CD14-positive monocyte (primary cell): ENCODE results near the gene FGF19. TPM values are rescaled to one million over a fixed set of nuclear protein-coding genes. Genes with fewer than 3 reads are reported as not detected.
A peak's percentile ranks its signal among the peaks of the same experiment; 100 is the strongest.

ENCODE experiments used
- DNase-seq, 3 donors: peaks; one replicate each; pipeline ENCODE4 v3.0.0-alpha.2; 2011 to 2022
- H2AFZ ChIP-seq: 2 replicates; pipeline ENCODE4 v1.6.0; 2012; ENCODE audit warnings: mild to moderate bottlenecking, low read depth, low read length, inconsistent platforms; ENCODE audit not compliant: insufficient read depth, poor library complexity, severe bottlenecking
- H3K27ac ChIP-seq, 2 donors: 1 replicate in 1 of 2; 2 replicates in 1 of 2; pipeline ENCODE4 v1.5.1; 2012 to 2013; ENCODE audit warnings: low read length in 2 of 2, control low read depth in 1 of 2, inconsistent platforms in 1 of 2, low read depth in 1 of 2, mild to moderate bottlenecking in 1 of 2
- H3K27me3 ChIP-seq, 2 donors: one replicate each; pipeline versions ENCODE4 v1.6.0 to v1.6.1; 2011 to 2013; ENCODE audit warnings: low read length in 2 of 2; ENCODE audit not compliant: control insufficient read depth in 2 of 2, insufficient read depth in 2 of 2
- H3K36me3 ChIP-seq, 2 donors: replicated peaks in 1 of 2; 1 replicate in 1 of 2; 2 replicates in 1 of 2; pipeline versions ENCODE4 v1.5.1 to v1.6.1; 2012 to 2013; ENCODE audit warnings: low read length in 2 of 2, control low read depth in 1 of 2, inconsistent platforms in 1 of 2, mild to moderate bottlenecking in 1 of 2; ENCODE audit not compliant: insufficient read depth in 2 of 2, control insufficient read depth in 1 of 2
- H3K4me1 ChIP-seq, 2 donors: 1 replicate in 1 of 2; 2 replicates in 1 of 2; pipeline versions ENCODE4 v1.5.1 to v1.6.1; 2012 to 2013; ENCODE audit warnings: low read length in 2 of 2, control low read depth in 1 of 2, inconsistent platforms in 1 of 2, mild to moderate bottlenecking in 1 of 2, moderate library complexity in 1 of 2; ENCODE audit not compliant: insufficient read depth in 2 of 2, control insufficient read depth in 1 of 2
- H3K4me2 ChIP-seq: replicated peaks from 2 replicates; pipeline ENCODE3; 2012; ENCODE audit warnings: low read length, moderate library complexity, mild to moderate bottlenecking; ENCODE audit not compliant: poor library complexity, severe bottlenecking; ENCODE audit errors: extremely low read depth
- H3K4me3 ChIP-seq, 3 experiments: fragments of 200-600 bp in 1 of 3; sonication (generic) in 1 of 3; replicated peaks in 1 of 3; 1 replicate in 2 of 3; 2 replicates in 1 of 3; pipeline ENCODE4 v1.5.1; 2011 to 2013; ENCODE audit warnings: low read length in 3 of 3, mild to moderate bottlenecking in 3 of 3, control low read depth in 2 of 3, low read depth in 2 of 3, inconsistent platforms in 1 of 3, moderate library complexity in 1 of 3
- H3K79me2 ChIP-seq: 2 replicates; pipeline ENCODE4 v1.6.0; 2012; ENCODE audit warnings: mild to moderate bottlenecking, control low read depth, inconsistent platforms, low read length, moderate library complexity; ENCODE audit not compliant: insufficient read depth
- H3K9ac ChIP-seq: 2 replicates; pipeline ENCODE4 v1.6.0; 2017; ENCODE audit warnings: low read length, mild to moderate bottlenecking; ENCODE audit not compliant: insufficient read depth, poor library complexity, severe bottlenecking
- H3K9me3 ChIP-seq, 2 donors: replicated peaks in 1 of 2; 1 replicate in 1 of 2; 2 replicates in 1 of 2; pipeline versions ENCODE4 v1.5.1 to v1.6.1; 2012 to 2013; ENCODE audit warnings: low read length in 2 of 2, control low read depth in 1 of 2; ENCODE audit not compliant: control insufficient read depth in 1 of 2, insufficient read depth in 1 of 2
- H4K20me1 ChIP-seq: 2 replicates; pipeline ENCODE4 v1.6.0; 2012; ENCODE audit warnings: mild to moderate bottlenecking, low read length, control low read depth, moderate library complexity; ENCODE audit not compliant: insufficient read depth
- H3K27ac Mint-ChIP-seq, 7 donors: one replicate each; pipeline ENCODE4 v1.8.0; 2020; ENCODE audit warnings: mild to moderate bottlenecking in 7 of 7, mixed read lengths in 7 of 7, moderate library complexity in 6 of 7, inconsistent platforms in 2 of 7
- H3K27me3 Mint-ChIP-seq, 3 donors: one replicate each; pipeline ENCODE4 v1.8.0; 2021 to 2022; ENCODE audit warnings: low read depth in 3 of 3, mild to moderate bottlenecking in 3 of 3, mixed read lengths in 3 of 3, moderate library complexity in 3 of 3, inconsistent platforms in 1 of 3
- H3K36me3 Mint-ChIP-seq, 2 donors: one replicate each; pipeline ENCODE4 v1.8.0; 2020; ENCODE audit warnings: mixed read lengths in 2 of 2, inconsistent platforms in 1 of 2, mild to moderate bottlenecking in 1 of 2
- H3K4me1 Mint-ChIP-seq: one replicate; pipeline ENCODE4 v1.8.0; 2020; ENCODE audit warnings: mild to moderate bottlenecking, mixed read lengths
- H3K4me3 Mint-ChIP-seq, 2 donors: one replicate each; pipeline ENCODE4 v1.8.0; 2020; ENCODE audit warnings: mild to moderate bottlenecking in 2 of 2, mixed read lengths in 2 of 2, moderate library complexity in 1 of 2
- H3K9me3 Mint-ChIP-seq, 7 donors: one replicate each; pipeline ENCODE4 v1.8.0; 2020 to 2022; ENCODE audit warnings: mixed read lengths in 7 of 7, mild to moderate bottlenecking in 6 of 7, moderate library complexity in 6 of 7, inconsistent platforms in 2 of 7
- CTCF ChIP-seq: fragments of 200-600 bp; IDR thresholded peaks from one replicate; pipeline ENCODE4 v1.8.0; 2022; ENCODE audit warnings: antibody characterized with exemption, mild to moderate bottlenecking
- WGBS: methylation state at CpG from one replicate; pipeline ENCODE4 v1.1.5; 2013; ENCODE audit warnings: missing lambda C conversion rate; ENCODE audit not compliant: insufficient coverage; 5-methylcytosine and 5-hydroxymethylcytosine counted together
- intact Hi-C, 2 donors: fragments of 100-400 bp; cut with micrococcal nuclease; formaldehyde crosslinking; loops; one replicate each; pipeline versions ENCODE4 v1.15.0 to v1.15.1; 2023
- polyA plus RNA-seq, 3 donors: library from polyadenylated mRNA; depleted of rRNA in 1 of 3; unstranded in 2 of 3; stranded (reverse) in 1 of 3; fragments of 300-500 nt in 2 of 3; fragments of >200 nt in 1 of 3; fragmentation: Illumina TruSeq in 2 of 3; gene quantifications; 1 replicate in 2 of 3; 2 replicates in 1 of 3; pipeline ENCODE4 v1.2.3, GENCODE V29; 2012 to 2021

The FGF19 gene
- polyA plus RNA-seq, 3 donors, result not detected

DNA sequence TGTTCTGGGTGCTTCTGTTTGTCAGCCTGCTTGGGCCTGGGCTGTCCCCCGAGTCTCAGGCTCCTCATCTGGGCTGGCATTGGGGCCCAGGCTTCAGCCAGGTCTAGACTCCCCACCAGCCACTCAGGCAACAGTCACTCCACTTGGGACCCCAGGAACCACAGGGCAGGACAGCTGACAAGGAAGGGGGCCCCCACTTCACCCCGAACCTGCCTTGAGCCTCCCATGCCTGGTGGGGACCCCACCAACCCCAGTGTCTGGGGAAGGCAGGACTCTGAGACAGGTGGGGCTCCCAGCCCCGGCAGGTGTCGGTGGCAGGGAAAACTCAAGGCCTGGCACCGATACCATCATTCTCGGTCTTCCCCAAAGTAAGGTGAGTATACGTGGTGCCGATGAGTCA, 17.0 kb downstream of the FGF19 start:
- H3K9me3 Mint-ChIP-seq, result peaks cover 1 to 16% (median 9%) of the 10 kb centered on the region in 7 donors
- Histone ChIP-seq H3K36me3 (no peaks in the 10 kb centered on the region), H3K4me2 (no peak overlapping the region), H2AFZ (no peak overlapping the region), H3K9me3 (peaks cover 0 to 6% of the 10 kb centered on the region in 2 donors), H3K9ac (no peak overlapping the region), H3K27me3 (peaks cover 4 to 21% of the 10 kb centered on the region in 2 donors), H3K4me1 (peaks cover 3 to 4% of the 10 kb centered on the region in 2 donors), H4K20me1 (no peaks in the 10 kb centered on the region), H3K27ac (no peak overlapping the region), H3K79me2 (no peaks in the 10 kb centered on the region), H3K4me3 (no peak overlapping the region)
- peak overlapping the region in 1 of 2 donors; percentile 51 for H3K4me3 Mint-ChIP-seq
- intact Hi-C loops, result loop anchor here in 1 of 2 donors (1.0 to 10.0 kb wide), 2 partner anchors 201 to 508 kb away; no protein-coding TSS in a partner anchor
- H3K27me3 Mint-ChIP-seq, result peaks cover 29 to 63% (median 41%) of the 10 kb centered on the region in 3 donors
- 96% methylated on average over 7 of the region's 8 CpGs for WGBS
- no peak for DNase-seq
- TF ChIP-seq CTCF, result no peak
- H3K36me3 Mint-ChIP-seq, result no peaks in the 10 kb centered on the region
- no peak overlapping the region for H3K27ac Mint-ChIP-seq
- H3K4me1 Mint-ChIP-seq, result peaks cover 8% of the 10 kb centered on the region

DNA sequence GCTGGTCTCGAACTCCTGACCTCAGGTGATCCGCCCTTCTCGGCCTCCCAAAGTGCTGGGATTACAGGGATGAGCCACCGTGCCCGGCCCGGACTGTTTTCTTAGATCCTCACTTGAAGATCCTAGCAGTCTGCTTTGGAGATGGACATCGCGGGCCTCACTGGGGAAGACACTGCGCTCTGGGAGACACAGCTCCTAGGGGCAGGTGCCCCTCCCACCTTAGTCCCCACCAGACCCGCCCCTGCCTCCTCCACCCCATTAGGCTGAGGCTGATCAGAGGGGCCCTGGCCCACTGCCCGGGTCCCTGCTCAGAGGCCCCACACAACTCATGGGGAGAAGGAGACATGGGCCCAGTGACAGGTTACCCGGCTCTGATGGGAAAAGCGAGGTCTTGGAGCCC, 17.4 kb downstream of the FGF19 start:
- TF ChIP-seq CTCF, result no peak
- peaks cover 29 to 63% (median 41%) of the 10 kb centered on the region in 3 donors for H3K27me3 Mint-ChIP-seq

More for the DNA sequence above, 17.4 kb downstream of the FGF19 start:
- DNase-seq, result no peak
- Histone ChIP-seq H4K20me1 (no peaks in the 10 kb centered on the region), H2AFZ (no peak overlapping the region), H3K79me2 (no peaks in the 10 kb centered on the region), H3K9ac (no peak overlapping the region), H3K4me1 (peaks cover 3 to 4% of the 10 kb centered on the region in 2 donors), H3K27ac (no peak overlapping the region), H3K36me3 (no peaks in the 10 kb centered on the region), H3K27me3 (peaks cover 4 to 21% of the 10 kb centered on the region in 2 donors), H3K4me3 (no peak overlapping the region), H3K4me2 (no peak overlapping the region), H3K9me3 (peaks cover 0 to 6% of the 10 kb centered on the region in 2 donors)
- intact Hi-C loops, result loop anchor here in 1 of 2 donors (1.0 to 10.0 kb wide), 2 partner anchors 202 to 508 kb away; no protein-coding TSS in a partner anchor
- Mint-ChIP-seq H3K4me3 (peak overlapping the region in 1 of 2 donors; percentile 76), H3K9me3 (peaks cover 1 to 13% (median 8%) of the 10 kb centered on the region in 7 donors), H3K27ac (no peak overlapping the region), H3K4me1 (peaks cover 8% of the 10 kb centered on the region), H3K36me3 (no peaks in the 10 kb centered on the region)
- 88% methylated on average over 11 of the region's 13 CpGs for WGBS
